WERI-Rb-1 (cell line): Measurements from ENCODE around the gene DPYSL3.

ENCODE experiments used
- DNase-seq: peaks from one replicate; pipeline ENCODE4 v3.0.0-alpha.2; 2020
- H3K27ac ChIP-seq: fragments of 250-450 bp; sonication (Bioruptor Pico); 2 replicates; pipeline ENCODE4 v1.5.1; 2020; ENCODE audit warnings: mild to moderate bottlenecking, moderate library complexity
- H3K27me3 ChIP-seq: fragments of 250-450 bp; sonication (Bioruptor Pico); 2 replicates; pipeline ENCODE4 v1.5.1; 2021; ENCODE audit warnings: mild to moderate bottlenecking, low read depth, moderate library complexity; ENCODE audit not compliant: insufficient read depth, severe bottlenecking
- H3K36me3 ChIP-seq: fragments of 250-450 bp; sonication (Bioruptor Pico); 2 replicates; pipeline ENCODE4 v1.5.1; 2020; ENCODE audit warnings: mild to moderate bottlenecking, moderate library complexity
- H3K4me3 ChIP-seq: 2 replicates; pipeline ENCODE4 v1.5.1; 2011; ENCODE audit warnings: low read depth, mild to moderate bottlenecking, control low read depth, low read length
- H3K9me3 ChIP-seq: fragments of 250-450 bp; sonication (Bioruptor Pico); 2 replicates; pipeline ENCODE4 v1.5.1; 2021; ENCODE audit warnings: mild to moderate bottlenecking, moderate library complexity; ENCODE audit not compliant: severe bottlenecking
- CTCF ChIP-seq: IDR thresholded peaks from 2 replicates; pipeline ENCODE4 v1.5.1; 2011; ENCODE audit warnings: low read depth, mild to moderate bottlenecking, control low read depth, inconsistent platforms, low read length

DPYSL3 gene

GRCh38 chr5:147450606-147451005 is 59.3 kb downstream of the DPYSL3 start:
- Histone ChIP-seq H3K27ac (no peak overlapping the region), H3K4me3 (no peak overlapping the region; the same call in 1 of the 2 replicates)

GRCh38 chr5:147448766-147449165 is 61.1 kb downstream of the DPYSL3 start:
- Histone ChIP-seq H3K27ac (no peak overlapping the region), H3K9me3 (no peaks in the 10 kb centered on the region), H3K36me3 (peaks cover 38% of the 10 kb centered on the region), H3K4me3 (no peak overlapping the region), H3K27me3 (no peaks in the 10 kb centered on the region)
- no peak for DNase-seq
- no peak for TF ChIP-seq CTCF

More at GRCh38 chr5:147450606-147451005, 59.3 kb downstream of the DPYSL3 start:
- Histone ChIP-seq H3K27me3 (no peaks in the 10 kb centered on the region), H3K9me3 (no peaks in the 10 kb centered on the region), H3K36me3 (peaks cover 24% of the 10 kb centered on the region)
- DNase-seq: no peak
- peak; percentile 44; the same call in 1 of the 2 replicates for TF ChIP-seq CTCF

- Histone ChIP-seq H3K9me3 (no peaks in the 10 kb centered on the region), H3K27me3 (no peaks in the 10 kb centered on the region), H3K4me3 (no peak overlapping the region), H3K36me3 (peaks cover 36% of the 10 kb centered on the region), H3K27ac (no peak overlapping the region)
- no peak for DNase-seq
- TF ChIP-seq CTCF: no peak
Observed at GRCh38 chr5:147446523-147446922, 63.3 kb downstream of the DPYSL3 start.

- DNase-seq: no peak
- TF ChIP-seq CTCF: no peak
- Histone ChIP-seq H3K27me3 (no peaks in the 10 kb centered on the region), H3K36me3 (peaks cover 36% of the 10 kb centered on the region), H3K4me3 (no peak overlapping the region), H3K9me3 (no peaks in the 10 kb centered on the region), H3K27ac (no peak overlapping the region)
Observed at GRCh38 chr5:147445917-147446316, 64.0 kb downstream of the DPYSL3 start.

- no peaks in the 10 kb centered on the region for H3K27me3 ChIP-seq
- H3K36me3 ChIP-seq: peaks cover 36% of the 10 kb centered on the region
- no peaks in the 10 kb centered on the region for H3K9me3 ChIP-seq
- DNase-seq: no peak
- no peak overlapping the region for H3K4me3 ChIP-seq
- no peak for TF ChIP-seq CTCF
- no peak overlapping the region for H3K27ac ChIP-seq
Observed at GRCh38 chr5:147445090-147445489, 64.8 kb downstream of the DPYSL3 start.

GRCh38 chr5:147442224-147442623 is 67.6 kb downstream of the DPYSL3 start:
- Histone ChIP-seq H3K27ac (no peak overlapping the region), H3K4me3 (no peak overlapping the region), H3K9me3 (no peaks in the 10 kb centered on the region), H3K27me3 (no peaks in the 10 kb centered on the region), H3K36me3 (peaks cover 43% of the 10 kb centered on the region)
- DNase-seq: no peak
- no peak for TF ChIP-seq CTCF
